Activated CD4-positive, alpha-beta memory T cell treated with anti-CD3 and anti-CD28 coated beads for 36 hours (primary cell): ENCODE data around the gene PREB. TPM values are rescaled to one million over a fixed set of nuclear protein-coding genes. Genes with fewer than 3 reads are reported as not detected.
A peak's percentile ranks its signal among the peaks of the same experiment; 100 is the strongest.

Experiments
- CTCF ChIA-PET: fragments of 350-600 bp; sonication (Branson Sonifier 250); formaldehyde crosslinking; loops from one replicate; lab custom pipeline; 2021; ENCODE audit warnings: antibody characterized with exemption, inconsistent platforms; lab: Charles Lee
- POLR2A ChIA-PET: fragments of 350-600 bp; sonication (Branson Sonifier 250); formaldehyde crosslinking; loops from one replicate; lab custom pipeline; 2021; ENCODE audit warnings: antibody characterized with exemption; lab: Charles Lee
- DNase-seq: peaks from one replicate; pipeline ENCODE4 v3.0.0-alpha.2; 2020
- H3K27ac Mint-ChIP-seq: one replicate; pipeline ENCODE4 v1.8.0; 2021; ENCODE audit warnings: mixed read lengths
- H3K27me3 Mint-ChIP-seq: one replicate; pipeline ENCODE4 v1.8.0; 2021; ENCODE audit warnings: mixed read lengths
- H3K36me3 Mint-ChIP-seq: one replicate; pipeline ENCODE4 v1.8.0; 2021; ENCODE audit warnings: mixed read lengths
- H3K4me1 Mint-ChIP-seq: one replicate; pipeline ENCODE4 v1.8.0; 2021; ENCODE audit warnings: low read depth, mixed read lengths
- H3K4me3 Mint-ChIP-seq: one replicate; pipeline ENCODE4 v1.8.0; 2021; ENCODE audit warnings: mild to moderate bottlenecking, mixed read lengths
- H3K9me3 Mint-ChIP-seq: one replicate; pipeline ENCODE4 v1.8.0; 2021; ENCODE audit warnings: mixed read lengths
- intact Hi-C: fragments of 100-400 bp; cut with micrococcal nuclease; formaldehyde crosslinking; loops from one replicate; pipeline ENCODE4 v1.15.1; 2023
- total RNA-seq, 2 experiments: library from RNA; stranded (reverse); gene quantifications; one replicate each; pipeline ENCODE4 v1.2.3, GENCODE V29; 2021

PREB gene
- total RNA-seq, 2 experiments from 2014 or later, result 64.7 to 65.4 TPM

DNA sequence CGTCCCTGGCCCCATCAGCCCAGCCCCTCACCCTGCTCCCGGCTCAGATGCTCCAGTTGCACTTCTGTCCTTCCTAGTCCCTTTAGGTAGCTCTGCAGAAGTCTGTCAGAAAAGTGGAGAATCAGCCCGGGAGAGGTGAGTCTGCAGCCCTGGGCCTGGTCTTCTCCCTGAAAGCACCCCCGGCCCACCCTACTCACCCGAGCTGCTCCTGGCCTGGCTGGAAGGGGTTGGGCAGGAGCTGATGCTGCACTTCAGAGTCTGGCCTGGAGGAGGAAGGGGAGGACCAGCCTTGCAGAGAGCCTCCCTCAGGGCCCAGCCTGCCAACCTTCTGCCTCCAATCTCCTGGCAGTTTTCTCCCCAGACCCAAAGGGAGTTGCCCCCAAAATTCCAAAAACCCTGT is 32.1 kb downstream of the PREB start:
- POLR2A ChIA-PET, result no interaction called here
- H3K36me3 Mint-ChIP-seq, result no peaks in the 10 kb centered on the region
- no peak for DNase-seq
- no peak overlapping the region for H3K4me3 Mint-ChIP-seq
- no peaks in the 10 kb centered on the region for H3K4me1 Mint-ChIP-seq
- intact Hi-C loops, result no loop called here
- H3K9me3 Mint-ChIP-seq, result no peaks in the 10 kb centered on the region
- peaks cover 3% of the 10 kb centered on the region for H3K27me3 Mint-ChIP-seq
- H3K27ac Mint-ChIP-seq, result no peak overlapping the region
- CTCF ChIA-PET, result interaction anchor here (8.0 kb wide), 1 partner anchor 179 kb away, joined by 82 read pairs; the partner anchor contains the start of gene TRIM54

DNA sequence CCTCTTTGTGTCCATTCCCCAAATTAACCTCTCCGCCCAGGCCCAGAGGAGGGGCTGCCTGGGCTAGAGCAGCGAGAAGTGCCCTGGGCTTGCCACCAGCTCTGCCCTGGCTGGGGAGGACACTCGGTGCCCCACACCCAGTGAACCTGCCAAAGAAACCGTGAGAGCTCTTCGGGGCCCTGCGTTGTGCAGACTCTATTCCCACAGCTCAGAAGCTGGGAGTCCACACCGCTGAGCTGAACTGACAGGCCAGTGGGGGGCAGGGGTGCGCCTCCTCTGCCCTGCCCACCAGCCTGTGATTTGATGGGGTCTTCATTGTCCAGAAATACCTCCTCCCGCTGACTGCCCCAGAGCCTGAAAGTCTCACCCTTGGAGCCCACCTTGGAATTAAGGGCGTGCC is 34.4 kb downstream of the PREB start:
- H3K27me3 Mint-ChIP-seq, result no peaks in the 10 kb centered on the region
- H3K4me3 Mint-ChIP-seq, result no peak overlapping the region
- ChIA-PET CTCF (interaction anchor here (0.7 to 8.0 kb wide), 8 partner anchors 15 to 203 kb away, joined by 3 to 82 read pairs (median 4); partner anchors contain the start of genes PREB and TRIM54), POLR2A (no interaction called here)
- peaks cover 9% of the 10 kb centered on the region for H3K4me1 Mint-ChIP-seq
- intact Hi-C loops, result no loop called here
- no peak for DNase-seq
- no peaks in the 10 kb centered on the region for H3K36me3 Mint-ChIP-seq
- no peak overlapping the region for H3K27ac Mint-ChIP-seq
- no peaks in the 10 kb centered on the region for H3K9me3 Mint-ChIP-seq

DNA sequence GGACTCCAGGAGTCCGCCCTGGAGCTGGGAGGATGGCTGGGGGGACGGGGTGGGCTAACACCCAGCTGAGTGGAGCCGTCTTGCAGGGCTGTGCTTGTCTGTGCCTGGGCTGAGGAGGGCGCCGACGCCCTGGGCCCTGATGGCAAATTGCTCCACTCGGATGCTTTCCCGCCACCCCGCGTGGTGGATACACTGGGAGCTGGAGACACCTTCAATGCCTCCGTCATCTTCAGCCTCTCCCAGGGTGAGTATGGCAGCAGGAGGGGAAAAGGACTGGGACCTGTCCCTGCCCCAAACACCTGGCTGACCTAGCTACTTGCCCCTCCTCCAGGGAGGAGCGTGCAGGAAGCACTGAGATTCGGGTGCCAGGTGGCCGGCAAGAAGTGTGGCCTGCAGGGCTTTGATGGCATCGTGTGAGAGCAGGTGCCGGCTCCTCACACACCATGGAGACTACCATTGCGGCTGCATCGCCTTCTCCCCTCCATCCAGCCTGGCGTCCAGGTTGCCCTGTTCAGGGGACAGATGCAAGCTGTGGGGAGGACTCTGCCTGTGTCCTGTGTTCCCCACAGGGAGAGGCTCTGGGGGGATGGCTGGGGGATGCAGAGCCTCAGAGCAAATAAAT is 35.0 kb downstream of the PREB start:
- no peaks in the 10 kb centered on the region for H3K9me3 Mint-ChIP-seq
- POLR2A ChIA-PET, result no interaction called here
- CTCF ChIA-PET, result interaction anchor here (0.7 to 8.0 kb wide), 10 partner anchors 11 to 203 kb away, joined by 3 to 82 read pairs (median 4); partner anchors contain the start of genes PREB and TRIM54
- no peak for DNase-seq
- no peak overlapping the region for H3K4me3 Mint-ChIP-seq
- no peak overlapping the region for H3K27ac Mint-ChIP-seq
- H3K36me3 Mint-ChIP-seq, result no peaks in the 10 kb centered on the region
- no peaks in the 10 kb centered on the region for H3K27me3 Mint-ChIP-seq
- peaks cover 9% of the 10 kb centered on the region for H3K4me1 Mint-ChIP-seq
- intact Hi-C loops, result no loop called here

DNA sequence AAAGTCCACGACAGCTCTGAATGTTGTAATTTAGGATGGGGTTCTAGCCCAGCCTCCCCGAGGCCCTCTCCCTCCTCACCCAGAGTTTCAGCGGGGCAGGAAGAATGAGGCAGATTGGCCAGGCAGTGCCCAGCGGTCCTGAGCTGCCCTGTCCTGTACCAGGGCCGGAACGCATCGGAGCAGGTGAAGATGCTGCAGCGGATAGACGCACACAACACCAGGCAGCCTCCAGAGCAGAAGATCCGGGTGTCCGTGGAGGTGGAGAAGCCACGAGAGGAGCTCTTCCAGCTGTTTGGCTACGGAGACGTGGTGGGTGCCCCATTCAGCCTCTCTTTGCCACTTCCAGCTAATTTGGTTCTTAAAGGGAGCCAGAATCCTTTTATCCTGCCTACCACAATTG is 37.1 kb downstream of the PREB start:
- no peaks in the 10 kb centered on the region for H3K36me3 Mint-ChIP-seq
- intact Hi-C loops, result no loop called here
- no peaks in the 10 kb centered on the region for H3K27me3 Mint-ChIP-seq
- no peak overlapping the region for H3K27ac Mint-ChIP-seq
- ChIA-PET POLR2A (no interaction called here), CTCF (interaction anchor here (1.3 to 8.0 kb wide), 4 partner anchors 9 to 184 kb away, joined by 3 to 82 read pairs (median 10); partner anchors contain the start of genes CAD and TRIM54)
- H3K4me3 Mint-ChIP-seq, result no peak overlapping the region
- no peak for DNase-seq
- peaks cover 9% of the 10 kb centered on the region for H3K4me1 Mint-ChIP-seq
- H3K9me3 Mint-ChIP-seq, result no peaks in the 10 kb centered on the region

DNA sequence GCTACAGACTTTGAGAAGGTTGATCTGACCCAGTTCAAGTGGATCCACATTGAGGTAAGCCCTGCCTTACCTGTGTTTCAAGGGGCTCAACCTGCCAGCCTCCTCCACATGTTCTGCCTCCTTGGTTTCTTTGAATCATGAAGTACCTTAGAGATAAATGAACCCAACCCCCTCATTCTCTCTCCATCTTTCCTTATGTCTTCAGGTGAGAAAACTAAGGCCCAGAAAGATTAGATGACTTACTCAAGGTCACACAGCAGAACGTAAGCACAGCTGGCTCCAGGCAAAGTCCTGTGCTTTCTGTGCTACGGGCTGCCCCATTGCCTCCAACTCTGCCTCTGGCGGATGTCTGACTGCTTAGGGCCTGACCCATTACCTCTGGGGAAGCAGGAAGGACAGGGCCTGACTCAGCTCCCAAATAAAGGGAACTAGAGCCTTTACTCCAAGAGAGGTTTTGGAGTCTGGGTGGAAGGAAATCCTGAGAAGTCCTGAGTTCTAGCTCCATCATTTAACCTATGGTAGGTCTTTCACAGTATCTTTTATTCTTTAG is 37.6 kb downstream of the PREB start:
- no peaks in the 10 kb centered on the region for H3K9me3 Mint-ChIP-seq
- H3K4me1 Mint-ChIP-seq, result peaks cover 9% of the 10 kb centered on the region
- POLR2A ChIA-PET, result no interaction called here
- no peak for DNase-seq
- no peaks in the 10 kb centered on the region for H3K36me3 Mint-ChIP-seq
- H3K27me3 Mint-ChIP-seq, result no peaks in the 10 kb centered on the region
- intact Hi-C loops, result loop anchor here (1.0 kb wide), 1 partner anchor 10 kb away; no protein-coding TSS in a partner anchor
- no peak overlapping the region for H3K4me3 Mint-ChIP-seq
- CTCF ChIA-PET, result interaction anchor here (0.8 to 8.0 kb wide), 8 partner anchors 8 to 185 kb away, joined by 3 to 82 read pairs (median 5); partner anchors contain the start of genes CAD, KHK and TRIM54
- H3K27ac Mint-ChIP-seq, result no peak overlapping the region

DNA sequence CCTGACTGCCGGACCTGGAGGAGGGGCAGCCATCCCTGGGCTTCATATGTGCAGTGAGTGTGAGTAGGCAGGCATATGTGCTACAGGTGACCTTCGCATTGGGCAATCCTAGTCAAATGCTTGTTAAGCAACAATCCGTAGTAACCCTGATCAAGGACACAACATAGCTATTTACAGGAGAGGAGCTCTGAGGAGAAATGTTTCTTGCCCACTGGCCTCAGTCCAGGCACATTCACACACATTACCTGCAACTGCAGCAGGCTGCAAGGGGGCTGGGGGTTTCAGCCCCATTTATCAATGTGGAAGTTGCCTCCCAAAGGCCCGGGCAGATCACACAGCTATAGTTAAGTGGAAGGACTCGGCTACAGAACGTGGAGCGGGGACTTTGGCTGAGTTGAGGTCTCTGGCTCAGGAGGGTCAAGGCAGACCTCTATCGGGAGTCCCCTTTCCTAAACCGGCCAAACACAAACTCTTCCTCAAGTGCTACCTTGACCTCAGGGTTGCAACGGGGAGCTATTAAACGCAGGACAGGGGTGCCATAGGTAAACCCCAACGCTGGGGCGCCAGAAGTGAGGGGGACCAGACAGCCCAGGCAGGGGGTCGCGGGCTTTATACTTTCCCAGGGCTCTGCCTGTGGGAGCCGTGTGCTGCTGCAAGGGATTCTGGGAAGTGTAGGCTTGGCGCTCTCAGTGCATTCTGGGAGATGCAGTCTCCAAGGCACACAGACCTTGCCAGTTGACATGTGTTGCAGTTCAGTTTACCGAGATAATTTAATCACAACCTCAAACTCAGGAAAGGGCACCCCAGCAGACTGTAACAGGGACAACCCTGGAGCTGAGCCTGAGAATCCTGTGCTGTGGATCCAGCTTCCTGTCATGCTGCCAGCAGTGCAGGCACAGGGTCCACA is 38.4 kb downstream of the PREB start:
- Mint-ChIP-seq H3K4me3 (peak overlapping the region; percentile 31), H3K4me1 (peaks cover 9% of the 10 kb centered on the region), H3K36me3 (no peaks in the 10 kb centered on the region), H3K27me3 (no peaks in the 10 kb centered on the region), H3K9me3 (no peaks in the 10 kb centered on the region), H3K27ac (no peak overlapping the region)
- peak; percentile 65 for DNase-seq
- POLR2A ChIA-PET, result no interaction called here
- CTCF ChIA-PET, result interaction anchor here (0.8 to 8.0 kb wide), 8 partner anchors 9 to 207 kb away, joined by 3 to 82 read pairs (median 4); partner anchors contain the start of genes CAD, KHK and TRIM54
- intact Hi-C loops, result loop anchor here (1.0 kb wide), 1 partner anchor 9 kb away; no protein-coding TSS in a partner anchor

DNA sequence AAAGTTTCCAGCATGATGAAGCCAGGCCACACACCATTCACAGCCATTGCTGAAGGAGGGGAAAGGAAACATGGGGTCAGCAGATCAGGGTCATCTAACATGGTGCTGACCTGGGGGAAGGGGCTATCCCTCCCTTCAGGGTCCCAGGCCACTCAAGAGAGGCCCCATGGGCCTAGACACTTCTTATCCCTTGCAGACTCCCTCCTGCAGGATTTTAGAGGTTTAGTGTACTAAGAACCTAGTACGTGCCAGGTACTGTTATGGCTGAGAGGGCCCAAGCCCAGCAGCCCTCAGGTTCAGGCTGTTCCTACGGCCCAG is 39.0 kb downstream of the PREB start:
- no peaks in the 10 kb centered on the region for H3K9me3 Mint-ChIP-seq
- no peaks in the 10 kb centered on the region for H3K36me3 Mint-ChIP-seq
- H3K27ac Mint-ChIP-seq, result no peak overlapping the region
- POLR2A ChIA-PET, result no interaction called here
- no peak for DNase-seq
- H3K4me1 Mint-ChIP-seq, result peaks cover 9% of the 10 kb centered on the region
- H3K4me3 Mint-ChIP-seq, result no peak overlapping the region
- CTCF ChIA-PET, result interaction anchor here (1.0 to 8.0 kb wide), 2 partner anchors 186 to 207 kb away, joined by 3 to 82 read pairs; partner anchors contain the start of gene TRIM54
- intact Hi-C loops, result no loop called here
- H3K27me3 Mint-ChIP-seq, result no peaks in the 10 kb centered on the region

DNA sequence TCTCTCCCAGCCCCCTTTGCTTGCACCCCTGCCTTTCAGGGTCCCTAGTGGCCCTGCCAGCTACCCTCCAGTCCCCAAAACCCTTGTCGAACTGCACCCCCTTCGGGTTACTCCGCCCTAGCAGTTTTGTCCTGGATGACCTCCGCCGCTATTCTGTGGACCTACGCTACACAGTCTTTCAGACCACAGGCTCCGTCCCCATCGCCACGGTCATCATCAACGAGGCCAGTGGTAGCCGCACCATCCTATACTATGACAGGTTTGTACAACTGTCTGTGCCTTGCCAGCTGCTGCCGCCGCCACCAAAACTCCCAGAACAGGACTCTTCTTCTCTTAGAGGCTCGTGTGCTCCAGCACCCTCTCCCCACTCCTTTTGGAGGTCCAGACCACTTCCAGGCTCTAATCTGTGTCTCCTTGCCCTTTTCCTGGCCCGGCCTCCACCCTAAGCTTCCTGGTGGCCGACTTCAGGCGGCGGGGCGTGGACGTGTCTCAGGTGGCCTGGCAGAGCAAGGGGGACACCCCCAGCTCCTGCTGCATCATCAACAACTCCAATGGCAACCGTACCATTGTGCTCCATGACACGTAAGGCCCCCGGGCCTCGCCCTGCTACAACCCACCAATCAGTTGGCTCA is 40.0 kb downstream of the PREB start:
- Mint-ChIP-seq H3K27me3 (no peaks in the 10 kb centered on the region), H3K4me3 (no peak overlapping the region), H3K27ac (no peak overlapping the region), H3K9me3 (no peaks in the 10 kb centered on the region), H3K36me3 (no peaks in the 10 kb centered on the region), H3K4me1 (peaks cover 9% of the 10 kb centered on the region)
- DNase-seq, result no peak
- POLR2A ChIA-PET, result no interaction called here
- intact Hi-C loops, result no loop called here
- CTCF ChIA-PET, result interaction anchor here (1.1 to 1.2 kb wide), 2 partner anchors 9 to 12 kb away, joined by 3 to 4 read pairs; no protein-coding TSS in a partner anchor

DNA sequence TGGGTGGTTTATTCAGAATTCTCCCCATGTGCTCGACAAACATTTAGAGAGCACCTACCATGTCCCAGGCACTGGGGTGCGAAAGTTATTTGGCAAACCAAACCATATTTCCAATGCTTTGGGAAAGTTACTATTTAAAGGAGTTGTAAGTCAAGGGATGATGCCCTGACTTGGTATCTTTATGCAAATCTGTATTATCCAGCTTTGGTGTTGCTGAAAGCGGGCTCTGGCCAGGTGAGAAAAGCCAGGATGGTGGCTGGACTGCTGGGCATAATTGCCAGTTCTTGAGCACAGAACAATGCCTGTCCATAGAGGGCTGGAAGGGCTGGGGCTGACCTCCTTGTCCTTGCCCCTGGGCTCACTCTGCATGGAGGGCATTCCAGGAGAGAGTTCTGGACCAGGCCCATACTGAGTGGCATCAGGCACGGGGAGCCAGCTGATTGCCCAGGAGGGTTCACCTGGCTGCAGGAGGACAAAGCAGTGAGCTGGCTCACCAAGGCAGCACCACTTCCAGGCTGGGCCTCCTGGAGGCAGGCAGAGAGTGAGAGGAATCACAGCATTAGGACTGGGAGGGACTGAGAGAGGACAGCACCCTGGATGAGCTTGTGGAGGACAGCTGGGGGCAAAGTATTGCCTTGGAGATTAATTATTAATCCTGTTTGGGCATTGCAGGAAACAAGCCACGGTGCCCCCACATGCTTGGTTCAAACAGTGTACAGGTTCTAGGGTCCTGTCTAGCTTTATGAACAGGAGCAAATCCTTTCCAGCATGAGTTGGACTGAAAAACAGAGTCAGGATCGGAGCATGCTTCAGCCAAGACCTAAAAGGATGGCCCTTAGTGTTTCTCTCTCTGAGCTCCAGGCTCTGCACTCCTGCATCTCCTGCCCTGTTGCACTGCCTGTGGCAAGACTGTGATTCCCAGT is 40.7 kb downstream of the PREB start:
- Mint-ChIP-seq H3K4me3 (no peak overlapping the region), H3K9me3 (no peaks in the 10 kb centered on the region), H3K4me1 (peaks cover 9% of the 10 kb centered on the region), H3K27ac (no peak overlapping the region), H3K27me3 (no peaks in the 10 kb centered on the region), H3K36me3 (no peaks in the 10 kb centered on the region)
- ChIA-PET POLR2A (no interaction called here), CTCF (interaction anchor here (0.9 to 1.7 kb wide), 4 partner anchors 8 to 42 kb away, joined by 3 to 4 read pairs (median 4); partner anchors contain the start of gene AGBL5)
- no peak for DNase-seq
- intact Hi-C loops, result no loop called here

DNA sequence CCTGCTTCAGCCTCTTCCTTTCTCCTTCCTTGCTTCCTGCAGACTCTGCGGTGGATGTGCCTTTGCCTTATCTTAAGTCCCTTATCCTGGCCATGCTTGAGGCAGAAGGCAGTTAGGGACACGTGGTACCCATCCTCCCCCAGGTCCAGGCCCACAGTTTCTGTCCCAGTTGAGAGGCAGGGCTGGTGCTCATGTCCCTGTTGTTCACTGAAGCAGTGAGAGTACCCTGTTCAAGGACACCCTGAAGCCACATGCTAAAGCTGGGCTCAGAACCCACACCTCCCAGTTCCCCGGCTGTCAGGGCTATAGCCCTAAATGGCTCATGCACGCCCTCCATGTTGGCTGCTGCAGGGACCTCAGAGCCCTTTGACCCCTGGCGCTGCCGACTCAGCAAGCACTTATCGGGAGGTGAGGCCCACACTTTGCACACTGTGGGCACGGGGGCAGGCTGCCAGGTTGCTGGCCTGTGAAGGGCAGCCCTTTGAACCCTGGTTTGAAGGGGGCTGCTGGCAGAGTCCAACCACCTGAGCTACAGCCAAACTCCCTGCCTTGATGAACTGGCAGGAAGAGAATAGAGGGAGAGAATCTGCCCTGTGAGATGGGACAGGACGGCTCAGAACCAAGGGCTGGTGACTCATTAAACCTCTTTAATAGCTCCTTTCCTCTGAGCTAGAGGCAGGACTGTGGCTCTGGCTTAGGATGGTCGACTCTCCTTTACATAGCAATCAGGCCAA is 41.6 kb downstream of the PREB start:
- DNase-seq, result no peak
- no peaks in the 10 kb centered on the region for H3K9me3 Mint-ChIP-seq
- no peaks in the 10 kb centered on the region for H3K27me3 Mint-ChIP-seq
- intact Hi-C loops, result no loop called here
- H3K4me3 Mint-ChIP-seq, result no peak overlapping the region
- ChIA-PET CTCF (interaction anchor here (0.9 to 1.7 kb wide), 3 partner anchors 10 to 42 kb away, joined by 3 to 4 read pairs (median 3); partner anchors contain the start of gene AGBL5), POLR2A (no interaction called here)
- H3K27ac Mint-ChIP-seq, result no peak overlapping the region
- H3K36me3 Mint-ChIP-seq, result no peaks in the 10 kb centered on the region
- peaks cover 9% of the 10 kb centered on the region for H3K4me1 Mint-ChIP-seq
